NT2/D1 (cell line): ENCODE data around the gene DCHS1.

ENCODE experiments used
- SUZ12 ChIP-seq: IDR thresholded peaks from 2 replicates; pipeline ENCODE4 v1.6.1; 2011; ENCODE audit not compliant: insufficient read length, insufficient read depth; ENCODE audit errors: extremely low read depth
- YY1 ChIP-seq: IDR thresholded peaks from 2 replicates; pipeline ENCODE4 v1.6.1; 2011; ENCODE audit not compliant: insufficient read length, insufficient read depth
- ZNF274 ChIP-seq: IDR thresholded peaks from 2 replicates; pipeline ENCODE4 v1.6.1; 2011; ENCODE audit warnings: mild to moderate bottlenecking, low read depth, low read length

DNA sequence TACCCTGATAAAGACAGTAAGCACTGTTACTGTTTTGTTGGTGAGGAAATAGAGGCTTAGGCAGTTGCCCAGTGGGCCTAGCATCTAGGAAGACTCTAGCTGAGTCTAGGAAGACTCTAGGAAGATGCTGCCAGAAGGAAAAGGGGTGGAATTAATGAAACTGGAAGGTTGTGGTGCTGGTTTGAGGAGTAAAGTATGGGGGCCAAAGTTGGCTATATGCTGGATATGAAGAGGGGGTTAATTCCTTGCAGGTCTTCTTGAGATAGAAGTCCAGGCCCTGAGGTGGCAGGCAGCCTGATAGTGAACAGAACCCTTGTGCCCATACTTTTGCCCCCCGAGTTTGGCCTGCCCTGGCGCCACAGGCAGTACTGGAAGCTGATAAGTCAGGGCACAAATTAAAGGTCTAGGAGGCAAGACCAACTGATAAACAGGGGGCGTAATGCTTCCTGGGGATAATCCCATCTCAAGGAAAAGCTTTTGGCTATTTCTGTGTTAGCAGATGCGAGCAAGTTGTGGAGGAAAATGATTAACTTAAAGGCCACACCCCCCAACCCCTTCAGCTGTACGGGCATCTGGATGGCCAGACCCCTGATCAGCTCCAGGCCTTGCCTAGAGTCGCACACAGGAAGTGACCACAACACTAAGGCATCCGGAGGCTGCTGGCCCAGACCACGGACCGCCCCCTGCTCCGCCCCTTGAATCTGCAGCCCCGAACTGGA lies 49.0 kb downstream of the DCHS1 start:
- TF ChIP-seq ZNF274: no peak
- no peak for TF ChIP-seq YY1
- no peak for TF ChIP-seq SUZ12
